Measurements from ENCODE around the gene LUZP4. TPM values are rescaled to one million over a fixed set of nuclear protein-coding genes. Genes with fewer than 3 reads are reported as not detected.
"Not testable (repeated sequence)": the region's sequence is repeated elsewhere in the genome, so short reads cannot be mapped to it uniquely, and the experiment has no call there.

LUZP4 gene
- total RNA-seq, 1 donor from 2014 or later = not detected

GRCh38 chrX:115339441-115340025, 50.0 kb downstream of the LUZP4 start:
- no peak for FAIRE-seq
- no peaks in the 10 kb centered on the region for H3K36me3 ChIP-seq (ENCODE audit: control insufficient read depth, insufficient read depth, low read length)
- no peak overlapping the region for H3K4me3 ChIP-seq (ENCODE audit: low read depth, low read length)
- no peaks in the 10 kb centered on the region for H3K27me3 ChIP-seq (ENCODE audit: control insufficient read depth, insufficient read depth, low read length)
- DNase-seq (ENCODE audit: low read depth) = no peak
- no peak for TF ChIP-seq CTCF (IDR thresholded peaks at IDR 0.05; ENCODE audit: insufficient read depth, low read length, severe bottlenecking)

- DNase-seq (ENCODE audit: low read depth) = no peak
Measured at GRCh38 chrX:115341421-115341820, 51.9 kb downstream of the LUZP4 start.

GRCh38 chrX:115344885-115345614, 55.5 kb downstream of the LUZP4 start:
- no peak for TF ChIP-seq CTCF (IDR thresholded peaks at IDR 0.05; ENCODE audit: insufficient read depth, low read length, severe bottlenecking)
- Histone ChIP-seq H3K4me3 (ENCODE audit: low read depth, low read length) (no peak overlapping the region), H3K27me3 (ENCODE audit: control insufficient read depth, insufficient read depth, low read length) (no peaks in the 10 kb centered on the region), H3K36me3 (ENCODE audit: control insufficient read depth, insufficient read depth, low read length) (no peaks in the 10 kb centered on the region)
- FAIRE-seq (peak; percentile 73), DNase-seq (ENCODE audit: low read depth) (peak; percentile 83)

More at GRCh38 chrX:115341421-115341820, 51.9 kb downstream of the LUZP4 start:
- Histone ChIP-seq H3K36me3 (ENCODE audit: control insufficient read depth, insufficient read depth, low read length) (no peaks in the 10 kb centered on the region), H3K4me3 (ENCODE audit: low read depth, low read length) (no peak overlapping the region), H3K27me3 (ENCODE audit: control insufficient read depth, insufficient read depth, low read length) (no peaks in the 10 kb centered on the region)
- FAIRE-seq = no peak
- no peak for TF ChIP-seq CTCF (IDR thresholded peaks at IDR 0.05; ENCODE audit: insufficient read depth, low read length, severe bottlenecking)

GRCh38 chrX:115345615-115346014, 56.1 kb downstream of the LUZP4 start:
- Histone ChIP-seq H3K27me3 (ENCODE audit: control insufficient read depth, insufficient read depth, low read length) (no peaks in the 10 kb centered on the region), H3K36me3 (ENCODE audit: control insufficient read depth, insufficient read depth, low read length) (no peaks in the 10 kb centered on the region), H3K4me3 (ENCODE audit: low read depth, low read length) (no peak overlapping the region)
- DNase-seq (ENCODE audit: low read depth) = no peak
- no peak for FAIRE-seq
- no peak for TF ChIP-seq CTCF (IDR thresholded peaks at IDR 0.05; ENCODE audit: insufficient read depth, low read length, severe bottlenecking)

GRCh38 chrX:115346738-115347137, 57.2 kb downstream of the LUZP4 start:
- H3K36me3 ChIP-seq (ENCODE audit: control insufficient read depth, insufficient read depth, low read length); DNase-seq (ENCODE audit: low read depth); H3K27me3 ChIP-seq (ENCODE audit: control insufficient read depth, insufficient read depth, low read length); H3K4me3 ChIP-seq (ENCODE audit: low read depth, low read length); FAIRE-seq: not testable (repeated sequence)

- DNase-seq (ENCODE audit: low read depth) = no peak
Measured at GRCh38 chrX:115348446-115349225, 59.1 kb downstream of the LUZP4 start.

More at GRCh38 chrX:115348446-115349225, 59.1 kb downstream of the LUZP4 start:
- no peak for FAIRE-seq
- Histone ChIP-seq H3K4me3 (ENCODE audit: low read depth, low read length) (no peak overlapping the region), H3K27me3 (ENCODE audit: control insufficient read depth, insufficient read depth, low read length) (no peaks in the 10 kb centered on the region), H3K36me3 (ENCODE audit: control insufficient read depth, insufficient read depth, low read length) (no peaks in the 10 kb centered on the region)
- TF ChIP-seq CTCF (IDR thresholded peaks at IDR 0.05; ENCODE audit: insufficient read depth, low read length, severe bottlenecking) = no peak

All from bronchial epithelial cell (primary cell).